MM.1S (cell line): ENCODE measurements around the gene SGPL1.

Experiments used
- CTCF ChIP-seq: fragments of 300-600 bp; sonication (generic); IDR thresholded peaks from 2 replicates; pipeline ENCODE4 v1.5.1; 2016; ENCODE audit warnings: antibody characterized with exemption, low read length, mixed read lengths
- EZH2 ChIP-seq: fragments of 300-600 bp; sonication (generic); optimal IDR thresholded peaks from 2 replicates; pipeline ENCODE3; 2017; ENCODE audit warnings: low read depth, mild to moderate bottlenecking, antibody characterized with exemption, low read length, mixed read lengths

GRCh38 chr10:70806841-70807240 is 8.9 kb upstream of the SGPL1 start:
- TF ChIP-seq CTCF (no peak), EZH2 (no peak)
